Measurements from ENCODE around the gene PKNOX2.
"Not testable (repeated sequence)": the region's sequence is repeated elsewhere in the genome, so short reads cannot be mapped to it uniquely, and the experiment has no call there.

PKNOX2 gene

GRCh38 chr11:125211948-125212340, 47.4 kb downstream of the PKNOX2 start:
- DNase-seq (ENCODE audit: low read depth), result no peak
- H3K4me3 ChIP-seq (ENCODE audit: control insufficient read depth, low read depth, low read length), result no peak overlapping the region
- TF ChIP-seq CTCF (IDR thresholded peaks at IDR 0.05; ENCODE audit: control insufficient read depth, insufficient read depth, low read depth, low read length, missing control alignments), result no peak

- no peak for DNase-seq (ENCODE audit: low read depth)
- TF ChIP-seq CTCF (IDR thresholded peaks at IDR 0.05; ENCODE audit: control insufficient read depth, insufficient read depth, low read depth, low read length, missing control alignments), result no peak
- H3K4me3 ChIP-seq (ENCODE audit: control insufficient read depth, low read depth, low read length), result no peak overlapping the region
Measured at GRCh38 chr11:125214601-125215565, 50.3 kb downstream of the PKNOX2 start.

- H3K4me3 ChIP-seq (ENCODE audit: control insufficient read depth, low read depth, low read length), result no peak overlapping the region
- no peak for TF ChIP-seq CTCF (IDR thresholded peaks at IDR 0.05; ENCODE audit: control insufficient read depth, insufficient read depth, low read depth, low read length, missing control alignments)
- DNase-seq (ENCODE audit: low read depth), result no peak
Measured at GRCh38 chr11:125215976-125216375, 51.4 kb downstream of the PKNOX2 start.

- H3K4me3 ChIP-seq (ENCODE audit: control insufficient read depth, low read depth, low read length), result no peak overlapping the region
- TF ChIP-seq CTCF (IDR thresholded peaks at IDR 0.05; ENCODE audit: control insufficient read depth, insufficient read depth, low read depth, low read length, missing control alignments), result no peak
- no peak for DNase-seq (ENCODE audit: low read depth)
Measured at GRCh38 chr11:125218336-125218735, 53.8 kb downstream of the PKNOX2 start.

- no peak for TF ChIP-seq CTCF (IDR thresholded peaks at IDR 0.05; ENCODE audit: control insufficient read depth, insufficient read depth, low read depth, low read length, missing control alignments)
- no peak overlapping the region for H3K4me3 ChIP-seq (ENCODE audit: control insufficient read depth, low read depth, low read length)
- DNase-seq (ENCODE audit: low read depth), result no peak
Measured at GRCh38 chr11:125221461-125221860, 56.9 kb downstream of the PKNOX2 start.

- H3K4me3 ChIP-seq (ENCODE audit: control insufficient read depth, low read depth, low read length), result no peak overlapping the region
- TF ChIP-seq CTCF (IDR thresholded peaks at IDR 0.05; ENCODE audit: control insufficient read depth, insufficient read depth, low read depth, low read length, missing control alignments), result no peak
- no peak for DNase-seq (ENCODE audit: low read depth)
Measured at GRCh38 chr11:125222494-125222893, 57.9 kb downstream of the PKNOX2 start.

- not testable (repeated sequence) for DNase-seq (ENCODE audit: low read depth); H3K4me3 ChIP-seq (ENCODE audit: control insufficient read depth, low read depth, low read length)
Measured at GRCh38 chr11:125223161-125223560, 58.6 kb downstream of the PKNOX2 start.
